HCT116 (cell line): ENCODE results near the gene MELTF.

Experiments used
- CEBPB ChIP-seq: IDR thresholded peaks from 2 replicates; pipeline ENCODE4 v1.6.1; 2012; ENCODE audit warnings: low read depth
- CTCF ChIP-seq, 3 experiments: fragments of 200-600 bp in 1 of 3; sonication (generic) in 1 of 3; IDR thresholded peaks in 2 of 3; conservative IDR thresholded peaks in 1 of 3; 2 replicates each; pipeline ENCODE4 v1.5.1; 2012 to 2017; ENCODE audit warnings: low read depth in 2 of 3, low read length in 2 of 3, antibody characterized with exemption in 1 of 3, borderline replicate concordance in 1 of 3, control low read depth in 1 of 3, mild to moderate bottlenecking in 1 of 3, mixed read lengths in 1 of 3, mixed run types in 1 of 3, moderate library complexity in 1 of 3; ENCODE audit not compliant: insufficient read depth in 1 of 3
- EGR1 ChIP-seq: IDR thresholded peaks from 2 replicates; pipeline ENCODE4 v1.6.1; 2012; ENCODE audit warnings: low read depth
- FOSL1 ChIP-seq: IDR thresholded peaks from 2 replicates; pipeline ENCODE4 v1.6.1; 2012; ENCODE audit warnings: low read depth
- JUND ChIP-seq: IDR thresholded peaks from 2 replicates; pipeline ENCODE4 v1.6.1; 2012
- POLR2A ChIP-seq: IDR thresholded peaks from 2 replicates; pipeline ENCODE4 v1.7.0; 2011; ENCODE audit warnings: borderline replicate concordance; ENCODE audit not compliant: insufficient read depth, insufficient read length; ENCODE audit errors: extremely low read depth
- RAD21 ChIP-seq: IDR thresholded peaks from 2 replicates; pipeline ENCODE4 v1.6.1; 2012; ENCODE audit warnings: low read depth, mild to moderate bottlenecking
- SP1 ChIP-seq: IDR thresholded peaks from 2 replicates; pipeline ENCODE4 v1.6.1; 2012; ENCODE audit warnings: low read depth
- ZFX ChIP-seq: fragments of 450-650 bp; IDR thresholded peaks from 2 replicates; pipeline ENCODE4 v1.6.1; 2017

GRCh38 chr3:196994056-196994455, 35.6 kb downstream of the MELTF start:
- TF ChIP-seq ZFX, result no peak
- no peak for TF ChIP-seq CTCF (IDR thresholded peaks at IDR 0.05 in 2 of 3, conservative IDR thresholded peaks at IDR 0.05 in 1 of 3; ENCODE audit: borderline replicate concordance in 1 of 3, insufficient read depth in 1 of 3, low read depth in 2 of 3, low read length in 2 of 3)
- TF ChIP-seq POLR2A, result no peak
- TF ChIP-seq RAD21, result no peak
- TF ChIP-seq SP1, result no peak
- no peak for TF ChIP-seq CEBPB
- TF ChIP-seq FOSL1, result no peak
- TF ChIP-seq JUND, result no peak
- TF ChIP-seq EGR1, result no peak
